Kidney (tissue), 14 donors: ENCODE results near the gene PACSIN2. TPM values are rescaled to one million over a fixed set of nuclear protein-coding genes. Genes with fewer than 3 reads are reported as not detected.
A peak's percentile ranks its signal among the peaks of the same experiment; 100 is the strongest.

Experiments
- DNase-seq, 5 donors: peaks; one replicate each; pipeline ENCODE4 v3.0.0-alpha.2; 2013 to 2020
- FAIRE-seq: peaks from 2 replicates; lab custom pipeline; 2012; peaks lifted over from hg19 to GRCh38; lab: Jason Lieb, UNC
- H3K27ac ChIP-seq, 2 donors: one replicate each; pipeline ENCODE4 v1.7.0; 2013; ENCODE audit warnings: low read depth in 2 of 2, low read length in 2 of 2, inconsistent platforms in 1 of 2
- H3K27me3 ChIP-seq: one replicate; pipeline ENCODE4 v1.7.1; 2013; ENCODE audit warnings: low read length, inconsistent platforms; ENCODE audit not compliant: control insufficient read depth, insufficient read depth
- H3K36me3 ChIP-seq, 3 donors: one replicate each; pipeline versions ENCODE4 v1.7.0 to v1.7.1; 2013; ENCODE audit warnings: low read length in 3 of 3, control low read depth in 1 of 3, inconsistent platforms in 1 of 3; ENCODE audit not compliant: insufficient read depth in 3 of 3, control insufficient read depth in 2 of 3
- H3K4me1 ChIP-seq, 3 donors: one replicate each; pipeline versions ENCODE4 v1.7.0 to v1.7.1; 2013; ENCODE audit warnings: low read length in 3 of 3, inconsistent platforms in 1 of 3, low read depth in 1 of 3; ENCODE audit not compliant: control insufficient read depth in 2 of 3, insufficient read depth in 2 of 3
- H3K4me3 ChIP-seq, 3 donors: one replicate each; pipeline versions ENCODE4 v1.7.0 to v1.8.1; 2013; ENCODE audit warnings: low read length in 3 of 3, control low read depth in 1 of 3, inconsistent platforms in 1 of 3
- H3K9ac ChIP-seq, 3 donors: one replicate each; pipeline versions ENCODE4 v1.7.0 to v1.7.1; 2013; ENCODE audit warnings: low read length in 3 of 3, control low read depth in 1 of 3, inconsistent platforms in 1 of 3
- H3K9me3 ChIP-seq, 3 donors: one replicate each; pipeline versions ENCODE4 v1.7.0 to v1.7.1; 2013; ENCODE audit warnings: low read length in 3 of 3, control low read depth in 1 of 3, inconsistent platforms in 1 of 3; ENCODE audit not compliant: control insufficient read depth in 2 of 3, insufficient read depth in 1 of 3
- CTCF ChIP-seq: IDR thresholded peaks from 3 replicates; pipeline ENCODE4 v1.5.1; 2012; ENCODE audit warnings: mild to moderate bottlenecking, moderate library complexity, borderline replicate concordance; ENCODE audit not compliant: insufficient read depth; ENCODE audit errors: extremely low read depth
- intact Hi-C: fragments of 100-400 bp; cut with DNase I; formaldehyde crosslinking; loops from one replicate; pipeline ENCODE4 v1.11.1; 2022
- polyA plus RNA-seq: library from polyadenylated mRNA; stranded (reverse); fragments of 350-450 nt; fragmentation: Illumina TruSeq; extraction: RNeasy Lipid Tissue Mini Kit (QIAGEN cat#74804); gene quantifications from one replicate; pipeline ENCODE4 v1.2.3, GENCODE V29; 2014; ENCODE audit warnings: low read depth, low replicate concordance; ENCODE audit not compliant: insufficient read depth
- total RNA-seq: library from RNA; stranded (reverse); fragmentation: NEBNext Ultra II Directional; extraction: Animal tissue kit (Norgen Biotek cat#: 25700); gene quantifications from one replicate; pipeline ENCODE4 v1.2.1, GENCODE V29; 2021
- donor health status: control.
- donor health status: control.
- donor health status: control.
- donor health status: control.
- donor health status: control.
- donor health status: DM: yes; HTN: yes; CAD: no.
- donor health status: Normal renal cell carcinoma (clear cell type).

Gene PACSIN2
- total and polyA plus RNA-seq, 2 donors from 2014 or later, result 56.3 to 105 TPM

- no peak overlapping the region for H3K4me3 ChIP-seq
- intact Hi-C loops, result no loop called here
- no peak for FAIRE-seq
Observed at GRCh38 chr22:42897960-42898359, 117.0 kb downstream of the PACSIN2 start.

GRCh38 chr22:42895541-42895981 is 119.4 kb downstream of the PACSIN2 start:
- intact Hi-C loops, result no loop called here
- Histone ChIP-seq H3K36me3 (peaks cover 0 to 4% (median 3%) of the 10 kb centered on the region in 3 donors), H3K9ac (no peak overlapping the region), H3K27me3 (no peaks in the 10 kb centered on the region), H3K9me3 (no peaks in the 10 kb centered on the region), H3K4me3 (no peak overlapping the region), H3K27ac (no peak overlapping the region), H3K4me1 (peaks cover 0 to 16% (median 0%) of the 10 kb centered on the region in 3 donors)
- TF ChIP-seq CTCF, result no peak
- FAIRE-seq, result no peak
- no peak for DNase-seq

More at GRCh38 chr22:42897960-42898359, 117.0 kb downstream of the PACSIN2 start:
- H3K9me3 ChIP-seq, result no peaks in the 10 kb centered on the region
- H3K27ac ChIP-seq, result no peak overlapping the region
- peaks cover 0 to 10% (median 0%) of the 10 kb centered on the region in 3 donors for H3K36me3 ChIP-seq
- DNase-seq, result no peak
- peaks cover 0 to 12% (median 0%) of the 10 kb centered on the region in 3 donors for H3K4me1 ChIP-seq
- TF ChIP-seq CTCF, result no peak
- no peaks in the 10 kb centered on the region for H3K27me3 ChIP-seq
- H3K9ac ChIP-seq, result no peak overlapping the region

- peak in 2 of 5 donors; percentile 49 to 60 for DNase-seq
- Histone ChIP-seq H3K9me3 (no peaks in the 10 kb centered on the region), H3K4me1 (peaks cover 0 to 16% (median 0%) of the 10 kb centered on the region in 3 donors), H3K4me3 (no peak overlapping the region), H3K36me3 (peaks cover 0 to 9% (median 3%) of the 10 kb centered on the region in 3 donors), H3K9ac (no peak overlapping the region), H3K27ac (no peak overlapping the region), H3K27me3 (no peaks in the 10 kb centered on the region)
- intact Hi-C loops, result no loop called here
- no peak for FAIRE-seq
- no peak for TF ChIP-seq CTCF
Observed at GRCh38 chr22:42895087-42895486, 119.9 kb downstream of the PACSIN2 start.
